GM13977 (cell line): ENCODE data around the gene TSPOAP1.
A peak's percentile ranks its signal among the peaks of the same experiment; 100 is the strongest.

ENCODE experiments used
- DNase-seq: peaks from one replicate; pipeline ENCODE4 v3.0.0; 2012; ENCODE audit warnings: low spot score
- in situ Hi-C: fragments of 300-500 bp; cut with MboI; formaldehyde crosslinking; loops from one replicate; pipeline ENCODE4 v1.12.0; 2022; ENCODE audit warnings: low sequenced_read_pairs, low pct_unique_long_range_greater_than_20kb, mixed read lengths, inconsistent platforms; ENCODE audit not compliant: unreplicated experiment
- TF ChIP-seq, protein P1 (sequence below): IDR thresholded peaks from 2 replicates; pipeline ENCODE4 v1.5.1; 2012; ENCODE audit warnings: mild to moderate bottlenecking, control low read depth; ENCODE audit not compliant: insufficient read depth; ENCODE audit errors: extremely low read depth, missing control alignments

Gene TSPOAP1

DNA sequence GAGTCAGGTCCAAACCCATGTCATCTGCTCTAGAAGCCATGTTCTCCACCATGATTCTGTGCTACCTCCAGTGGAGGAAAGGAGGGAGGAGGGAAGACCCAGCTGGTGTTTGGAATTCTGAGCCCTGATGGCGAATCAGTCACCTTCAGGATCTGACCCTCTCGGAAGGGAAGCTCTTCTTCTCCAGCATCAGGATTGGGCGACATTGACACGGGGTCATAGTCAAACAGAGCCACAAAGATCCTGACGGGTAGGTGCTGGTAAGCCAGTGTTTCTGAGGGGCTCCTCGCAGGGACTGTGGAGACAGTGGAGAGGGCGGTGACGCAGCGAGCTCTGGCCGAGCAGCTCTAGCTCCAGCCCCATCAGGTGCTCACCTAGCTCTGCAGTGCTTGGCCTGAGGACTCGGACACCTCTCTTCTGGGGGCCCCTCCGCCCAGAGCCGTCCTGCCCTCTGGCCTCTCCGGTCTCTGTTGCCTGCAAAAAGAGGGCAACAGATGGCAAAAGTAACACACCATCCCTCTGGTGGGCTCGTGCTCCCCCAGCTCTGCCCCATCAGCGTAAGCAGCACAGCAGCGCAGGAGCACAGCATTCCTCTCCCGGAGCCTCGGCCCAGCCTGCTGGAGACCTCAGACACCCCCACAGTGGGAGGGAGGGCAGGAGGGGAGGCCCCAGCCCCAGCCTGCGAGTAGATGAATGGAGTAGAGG lies 21.0 kb downstream of the TSPOAP1 start:
- in situ Hi-C loops, result loop anchor here (10.0 kb wide), 1 partner anchor 137 kb away; no protein-coding TSS in a partner anchor
- no peak for DNase-seq
- TF ChIP-seq, protein P1, sequence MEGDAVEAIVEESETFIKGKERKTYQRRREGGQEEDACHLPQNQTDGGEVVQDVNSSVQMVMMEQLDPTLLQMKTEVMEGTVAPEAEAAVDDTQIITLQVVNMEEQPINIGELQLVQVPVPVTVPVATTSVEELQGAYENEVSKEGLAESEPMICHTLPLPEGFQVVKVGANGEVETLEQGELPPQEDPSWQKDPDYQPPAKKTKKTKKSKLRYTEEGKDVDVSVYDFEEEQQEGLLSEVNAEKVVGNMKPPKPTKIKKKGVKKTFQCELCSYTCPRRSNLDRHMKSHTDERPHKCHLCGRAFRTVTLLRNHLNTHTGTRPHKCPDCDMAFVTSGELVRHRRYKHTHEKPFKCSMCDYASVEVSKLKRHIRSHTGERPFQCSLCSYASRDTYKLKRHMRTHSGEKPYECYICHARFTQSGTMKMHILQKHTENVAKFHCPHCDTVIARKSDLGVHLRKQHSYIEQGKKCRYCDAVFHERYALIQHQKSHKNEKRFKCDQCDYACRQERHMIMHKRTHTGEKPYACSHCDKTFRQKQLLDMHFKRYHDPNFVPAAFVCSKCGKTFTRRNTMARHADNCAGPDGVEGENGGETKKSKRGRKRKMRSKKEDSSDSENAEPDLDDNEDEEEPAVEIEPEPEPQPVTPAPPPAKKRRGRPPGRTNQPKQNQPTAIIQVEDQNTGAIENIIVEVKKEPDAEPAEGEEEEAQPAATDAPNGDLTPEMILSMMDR, result no peak

GRCh38 chr17:58306131-58306951 lies 22.3 kb downstream of the TSPOAP1 start:
- in situ Hi-C loops, result loop anchor here (10.0 kb wide), 1 partner anchor 138 kb away; no protein-coding TSS in a partner anchor
- TF ChIP-seq, protein P1, result no peak
- no peak for DNase-seq

DNA sequence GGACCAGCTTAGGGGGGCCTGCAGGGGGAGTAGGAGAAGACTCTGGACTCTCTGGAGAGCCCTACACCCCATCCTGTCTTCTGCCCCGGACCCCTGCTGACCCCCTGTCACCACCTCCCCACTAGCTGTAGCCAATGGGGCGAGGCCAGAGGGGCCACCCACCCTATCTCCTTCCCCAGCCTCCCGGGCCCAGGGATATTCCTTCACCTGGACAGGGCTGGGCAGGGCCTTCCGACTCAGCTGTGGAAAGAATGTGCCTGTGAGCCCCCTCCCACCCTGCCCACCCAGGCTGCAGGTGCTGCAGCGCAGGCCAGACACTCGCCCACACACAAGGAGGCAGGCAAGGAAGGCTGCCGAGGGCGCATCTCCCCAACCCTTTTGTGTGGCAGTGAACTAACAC lies 23.0 kb downstream of the TSPOAP1 start:
- DNase-seq, result no peak
- TF ChIP-seq, protein P1, result no peak
- in situ Hi-C loops, result loop anchor here (10.0 kb wide), 1 partner anchor 139 kb away; no protein-coding TSS in a partner anchor

GRCh38 chr17:58304750-58305486 lies 23.7 kb downstream of the TSPOAP1 start:
- TF ChIP-seq, protein P1, result no peak
- no peak for DNase-seq
- in situ Hi-C loops, result loop anchor here (10.0 kb wide), 1 partner anchor 140 kb away; no protein-coding TSS in a partner anchor

DNA sequence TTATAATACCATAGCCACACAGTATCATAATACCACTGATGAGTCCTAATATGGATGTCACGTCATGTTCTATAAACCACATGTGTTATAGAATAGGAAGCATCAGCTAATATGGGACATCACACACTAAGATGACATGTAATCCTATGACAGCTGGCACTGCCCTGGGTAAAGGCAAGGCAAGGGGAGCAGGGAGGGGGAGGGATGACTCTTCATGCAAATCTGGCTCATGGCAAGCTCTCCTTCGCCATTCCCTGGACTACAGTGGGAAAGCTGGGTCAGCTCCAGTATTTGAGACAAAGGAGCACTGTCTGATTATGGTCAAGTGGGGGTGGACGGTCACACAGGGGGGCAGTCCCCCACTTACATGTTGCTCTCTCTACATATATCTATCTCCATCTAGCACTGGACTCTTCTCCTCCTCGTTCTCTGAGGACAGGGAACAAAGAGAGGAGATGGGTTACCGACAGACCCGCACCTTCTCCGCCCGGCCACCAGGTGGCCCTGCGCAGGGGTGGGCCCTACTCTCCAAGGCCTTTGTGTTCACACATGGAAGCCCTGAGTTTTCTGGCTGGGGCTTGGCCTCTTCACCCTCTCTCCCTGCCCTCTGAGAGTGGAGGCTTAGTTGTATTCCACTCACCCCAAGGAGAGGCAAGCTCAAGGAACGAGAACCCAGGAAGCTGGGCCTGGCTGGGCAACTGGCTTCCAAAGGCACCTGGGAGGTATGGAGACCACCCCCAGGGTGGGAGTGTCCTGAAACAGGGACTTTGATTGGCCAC lies 24.4 kb downstream of the TSPOAP1 start:
- in situ Hi-C loops, result loop anchor here (10.0 kb wide), 1 partner anchor 141 kb away; no protein-coding TSS in a partner anchor
- TF ChIP-seq, protein P1, result peak; percentile 89
- DNase-seq, result peak; percentile 92
